ENCODE data around the gene MCM3AP. TPM values are rescaled to one million over a fixed set of nuclear protein-coding genes. Genes with fewer than 3 reads are reported as not detected.

The MCM3AP gene
- total RNA-seq, 1 donor from 2014 or later = 153 TPM

DNA sequence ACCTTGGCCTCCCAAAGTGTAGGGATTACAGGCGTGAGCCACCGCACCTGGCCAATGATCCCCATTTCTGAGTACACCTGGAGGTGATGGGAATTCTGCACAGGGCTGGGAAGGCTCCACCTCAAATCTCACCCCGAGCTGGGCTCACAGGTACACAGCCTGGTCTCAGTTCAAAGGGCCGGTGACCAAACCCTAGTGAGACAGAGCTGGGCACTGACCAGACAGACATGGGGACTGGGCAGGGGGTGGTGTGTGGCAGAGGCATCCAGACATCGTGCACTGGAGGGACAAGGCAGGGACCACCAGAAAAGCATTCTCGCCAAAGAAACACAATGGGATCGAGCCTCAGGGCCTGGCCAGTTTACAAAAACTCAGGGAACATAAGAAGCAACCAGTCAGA, 74.0 kb downstream of the MCM3AP start:
- Mint-ChIP-seq H3K27me3 (ENCODE audit: low read depth) (no peaks in the 10 kb centered on the region), H3K9me3 (no peaks in the 10 kb centered on the region), H3K27ac (ENCODE audit: unreplicated experiment) (peak overlapping the region; percentile 63), H3K4me3 (no peak overlapping the region), H3K4me1 (no peaks in the 10 kb centered on the region), H3K36me3 (ENCODE audit: low read depth) (peaks cover 4% of the 10 kb centered on the region)
- TF ChIP-seq, protein P1, sequence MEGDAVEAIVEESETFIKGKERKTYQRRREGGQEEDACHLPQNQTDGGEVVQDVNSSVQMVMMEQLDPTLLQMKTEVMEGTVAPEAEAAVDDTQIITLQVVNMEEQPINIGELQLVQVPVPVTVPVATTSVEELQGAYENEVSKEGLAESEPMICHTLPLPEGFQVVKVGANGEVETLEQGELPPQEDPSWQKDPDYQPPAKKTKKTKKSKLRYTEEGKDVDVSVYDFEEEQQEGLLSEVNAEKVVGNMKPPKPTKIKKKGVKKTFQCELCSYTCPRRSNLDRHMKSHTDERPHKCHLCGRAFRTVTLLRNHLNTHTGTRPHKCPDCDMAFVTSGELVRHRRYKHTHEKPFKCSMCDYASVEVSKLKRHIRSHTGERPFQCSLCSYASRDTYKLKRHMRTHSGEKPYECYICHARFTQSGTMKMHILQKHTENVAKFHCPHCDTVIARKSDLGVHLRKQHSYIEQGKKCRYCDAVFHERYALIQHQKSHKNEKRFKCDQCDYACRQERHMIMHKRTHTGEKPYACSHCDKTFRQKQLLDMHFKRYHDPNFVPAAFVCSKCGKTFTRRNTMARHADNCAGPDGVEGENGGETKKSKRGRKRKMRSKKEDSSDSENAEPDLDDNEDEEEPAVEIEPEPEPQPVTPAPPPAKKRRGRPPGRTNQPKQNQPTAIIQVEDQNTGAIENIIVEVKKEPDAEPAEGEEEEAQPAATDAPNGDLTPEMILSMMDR (conservative IDR thresholded peaks at IDR 0.05) = no peak
- DNase-seq (ENCODE audit: low read depth, low spot score) = no peak

DNA sequence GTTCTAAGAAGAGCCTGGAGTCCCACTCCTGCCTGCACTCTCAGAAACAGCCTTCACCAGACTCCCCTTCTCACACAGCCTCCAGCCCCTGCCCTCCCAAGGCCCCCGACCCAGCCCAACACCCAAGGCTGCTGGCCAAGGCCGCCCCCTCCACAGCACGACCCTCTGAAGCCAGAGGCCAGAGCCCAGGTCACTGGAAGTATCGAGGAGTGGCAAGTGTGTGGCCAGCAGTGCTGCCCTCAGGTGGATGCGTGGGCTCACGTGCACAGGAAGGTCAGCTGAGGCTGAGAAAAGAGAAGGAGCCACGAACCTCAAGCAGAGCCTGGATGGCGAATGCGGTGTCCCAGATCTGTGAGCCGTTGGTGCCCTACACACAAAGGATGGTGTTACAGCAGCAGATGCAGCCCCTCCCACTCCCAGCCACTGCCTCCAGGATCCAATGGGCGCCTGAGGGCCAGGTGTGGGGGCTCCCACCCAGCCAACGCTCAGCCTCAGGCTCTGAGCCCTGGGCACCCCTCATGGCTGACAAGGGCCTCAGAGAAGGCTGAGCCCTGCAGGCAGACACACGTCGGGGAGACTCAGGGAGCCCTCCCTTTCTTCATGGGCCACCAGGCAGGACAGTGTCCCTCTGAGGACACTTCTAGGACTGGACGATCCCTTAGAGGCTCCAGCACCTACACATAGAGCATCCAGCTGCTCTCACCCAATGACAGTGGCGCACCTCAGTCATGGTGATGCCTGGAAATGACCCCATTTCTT, 74.9 kb downstream of the MCM3AP start:
- Mint-ChIP-seq H3K4me3 (no peak overlapping the region), H3K27me3 (ENCODE audit: low read depth) (no peaks in the 10 kb centered on the region), H3K27ac (ENCODE audit: unreplicated experiment) (no peak overlapping the region), H3K4me1 (no peaks in the 10 kb centered on the region), H3K9me3 (no peaks in the 10 kb centered on the region), H3K36me3 (ENCODE audit: low read depth) (peaks cover 4% of the 10 kb centered on the region)
- no peak for DNase-seq (ENCODE audit: low read depth, low spot score)
- TF ChIP-seq, protein P1 (conservative IDR thresholded peaks at IDR 0.05) = no peak

DNA sequence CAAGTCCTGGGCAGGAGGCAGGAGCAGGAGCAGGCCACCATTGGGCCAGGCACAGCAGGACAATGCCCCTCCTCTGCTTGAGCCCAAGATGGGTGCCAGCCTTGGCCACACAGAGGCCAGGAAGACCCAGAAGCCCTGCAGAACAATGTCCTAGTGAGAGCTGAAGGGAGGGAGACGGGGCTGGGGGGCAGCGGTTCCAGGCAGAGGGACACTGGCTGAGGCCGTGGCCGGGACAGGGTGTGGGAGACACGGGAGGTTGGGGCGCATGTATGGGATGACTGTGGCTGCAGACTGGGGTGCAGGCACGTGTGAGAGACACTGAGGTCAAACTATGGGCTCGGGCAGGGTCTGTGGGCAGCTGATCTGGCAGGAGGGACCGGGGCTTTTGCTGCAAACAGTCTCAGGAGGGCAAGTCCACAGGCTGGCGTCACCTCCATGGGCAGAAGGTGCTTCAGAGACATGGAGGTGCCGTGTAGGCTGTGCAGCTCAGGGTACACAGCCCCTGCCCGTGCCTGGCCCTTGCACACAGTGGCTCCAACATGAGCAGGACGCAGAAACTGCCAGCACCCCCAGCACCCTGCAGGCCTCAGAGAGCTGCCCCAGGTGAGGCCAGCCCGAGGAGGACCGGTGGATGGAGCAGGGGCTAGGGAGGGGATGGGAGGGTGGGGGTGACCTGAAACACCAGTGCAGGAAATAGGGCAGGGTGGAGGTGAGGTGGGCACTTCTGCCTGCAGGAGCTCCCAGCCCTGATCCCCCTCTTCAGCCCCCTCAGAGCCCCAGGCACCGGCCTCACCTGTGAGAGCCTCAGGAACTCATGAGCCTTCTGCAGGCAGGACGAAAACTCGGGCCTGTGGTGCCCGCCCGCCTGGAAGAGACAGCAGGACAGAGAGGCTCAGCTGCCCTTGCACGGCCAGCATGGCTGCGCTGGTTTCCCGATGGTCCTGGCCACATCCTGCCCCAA, 76.4 kb downstream of the MCM3AP start:
- H3K27ac Mint-ChIP-seq (ENCODE audit: unreplicated experiment) = no peak overlapping the region

DNA sequence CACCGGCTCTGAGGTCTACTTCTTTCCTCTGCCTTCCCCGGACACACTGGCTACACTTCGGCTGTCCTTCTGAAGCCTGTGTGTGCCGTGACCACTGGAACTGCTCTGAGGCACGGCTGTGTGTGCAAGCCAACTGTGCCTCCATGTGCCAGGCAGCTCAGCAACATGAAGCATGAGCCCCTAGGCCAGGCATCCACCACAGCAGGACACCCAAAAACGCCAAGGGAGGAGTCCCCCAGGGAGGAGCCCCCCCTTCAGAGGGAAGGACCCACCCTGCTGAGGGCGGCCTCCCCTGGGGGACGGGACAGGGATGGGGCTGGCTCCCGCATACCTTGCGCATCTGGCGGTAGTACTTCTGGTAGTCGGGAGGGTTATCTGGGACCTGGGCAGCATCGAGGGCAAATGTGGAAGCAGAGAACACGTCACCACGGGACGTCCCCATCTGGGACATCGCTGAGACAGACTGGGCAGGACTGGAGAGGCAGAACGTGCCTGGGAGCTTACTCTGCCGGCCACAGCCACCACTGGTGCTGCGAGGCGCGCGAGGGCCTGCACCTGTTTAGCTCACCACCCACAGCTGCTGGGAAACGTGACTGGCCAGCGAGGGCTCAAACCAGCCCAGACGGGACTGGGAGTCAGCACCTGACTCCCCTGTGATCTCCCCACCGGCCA, 77.4 kb downstream of the MCM3AP start:
- no peaks in the 10 kb centered on the region for H3K9me3 Mint-ChIP-seq
- no peak for DNase-seq (ENCODE audit: low read depth, low spot score)
- H3K27me3 Mint-ChIP-seq (ENCODE audit: low read depth) = no peaks in the 10 kb centered on the region
- H3K27ac Mint-ChIP-seq (ENCODE audit: unreplicated experiment) = no peak overlapping the region
- TF ChIP-seq, protein P1 (conservative IDR thresholded peaks at IDR 0.05) = no peak
- H3K4me1 Mint-ChIP-seq = peaks cover 2% of the 10 kb centered on the region
- H3K36me3 Mint-ChIP-seq (ENCODE audit: low read depth) = peaks cover 8% of the 10 kb centered on the region
- no peak overlapping the region for H3K4me3 Mint-ChIP-seq

More for the DNA sequence above, 76.4 kb downstream of the MCM3AP start:
- Mint-ChIP-seq H3K4me3 (no peak overlapping the region), H3K9me3 (no peaks in the 10 kb centered on the region), H3K4me1 (no peaks in the 10 kb centered on the region), H3K27me3 (ENCODE audit: low read depth) (no peaks in the 10 kb centered on the region), H3K36me3 (ENCODE audit: low read depth) (peaks cover 8% of the 10 kb centered on the region)
- no peak for DNase-seq (ENCODE audit: low read depth, low spot score)
- TF ChIP-seq, protein P1 (conservative IDR thresholded peaks at IDR 0.05) = no peak
